OCI-LY1 (cell line): ENCODE results near the gene TMEM179.

ENCODE experiments used
- CTCF ChIP-seq: fragments of 200-600 bp; sonication (generic), shearing (Covaris generic); IDR thresholded peaks from 2 replicates; pipeline ENCODE4 v1.5.1; 2017; ENCODE audit warnings: mild to moderate bottlenecking, antibody characterized with exemption, low read length, moderate library complexity, mixed read lengths
- EZH2 ChIP-seq: fragments of 200-600 bp; sonication (generic), shearing (Covaris generic); IDR thresholded peaks from 2 replicates; pipeline ENCODE4 v1.8.0; 2017; ENCODE audit warnings: borderline replicate concordance, mixed run types, mild to moderate bottlenecking, antibody characterized with exemption, low read length, moderate library complexity, mixed read lengths

- TF ChIP-seq CTCF = no peak
- no peak for TF ChIP-seq EZH2
Measured at GRCh38 chr14:104567957-104568225, 36.7 kb downstream of the TMEM179 start.
